COLO668 (cell line): ENCODE measurements around the gene GPER1.
"Not testable (repeated sequence)": the region's sequence is repeated elsewhere in the genome, so short reads cannot be mapped to it uniquely, and the experiment has no call there.

Experiments
- DNase-seq: peaks from one replicate; lab custom pipeline; 2025; ENCODE audit not compliant: unreplicated experiment; lab: John Stamatoyannopoulos, UW

Gene GPER1

DNA sequence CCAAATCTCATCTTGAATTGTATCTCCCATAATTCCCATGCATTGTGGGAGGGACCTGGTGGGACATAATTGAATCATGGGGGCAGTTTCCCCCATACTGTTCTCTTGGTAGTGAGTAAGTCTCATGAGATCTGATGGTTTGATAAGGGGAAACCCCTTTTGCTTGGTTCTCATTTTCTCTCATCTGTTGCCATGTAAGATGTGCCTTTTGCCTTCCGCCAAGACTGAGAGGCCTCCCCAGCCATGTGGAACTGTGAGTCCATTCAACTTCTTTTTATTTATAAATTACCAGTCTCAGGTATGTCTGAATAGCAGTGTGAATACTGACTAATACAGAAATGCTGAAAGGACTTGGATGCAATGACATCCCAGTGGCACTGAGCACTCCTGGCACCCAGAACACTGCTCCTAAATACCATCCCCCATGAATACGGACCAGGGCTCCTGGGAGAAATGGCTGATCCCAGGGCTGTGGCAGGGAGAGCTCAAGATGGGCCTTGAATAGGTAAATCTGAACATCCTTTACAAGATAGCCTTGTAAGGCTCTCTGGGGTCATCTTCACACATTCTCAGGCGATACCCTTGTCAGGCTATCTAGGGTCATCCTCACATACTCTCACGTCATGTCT is 52.7 kb downstream of the GPER1 start:
- no peak for DNase-seq

DNA sequence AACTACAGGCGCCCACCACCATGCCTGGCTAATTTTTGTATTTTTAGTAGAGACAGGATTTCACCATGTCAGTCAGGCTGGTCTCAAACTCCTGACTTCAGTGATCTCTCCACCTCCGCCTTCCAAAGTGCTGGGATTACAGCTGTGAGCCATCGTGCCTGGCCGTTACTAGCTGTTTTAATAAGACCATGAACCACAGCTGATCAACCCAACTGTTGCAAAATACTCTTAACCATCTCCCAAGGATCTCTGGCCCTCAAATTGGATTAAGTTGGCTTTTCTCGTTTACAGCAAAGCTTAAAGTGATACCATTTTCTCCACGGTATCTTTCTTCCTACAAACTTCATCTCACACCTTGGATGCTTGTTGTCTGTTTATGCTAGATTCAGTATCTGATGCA is 53.7 kb downstream of the GPER1 start:
- DNase-seq: no peak

DNA sequence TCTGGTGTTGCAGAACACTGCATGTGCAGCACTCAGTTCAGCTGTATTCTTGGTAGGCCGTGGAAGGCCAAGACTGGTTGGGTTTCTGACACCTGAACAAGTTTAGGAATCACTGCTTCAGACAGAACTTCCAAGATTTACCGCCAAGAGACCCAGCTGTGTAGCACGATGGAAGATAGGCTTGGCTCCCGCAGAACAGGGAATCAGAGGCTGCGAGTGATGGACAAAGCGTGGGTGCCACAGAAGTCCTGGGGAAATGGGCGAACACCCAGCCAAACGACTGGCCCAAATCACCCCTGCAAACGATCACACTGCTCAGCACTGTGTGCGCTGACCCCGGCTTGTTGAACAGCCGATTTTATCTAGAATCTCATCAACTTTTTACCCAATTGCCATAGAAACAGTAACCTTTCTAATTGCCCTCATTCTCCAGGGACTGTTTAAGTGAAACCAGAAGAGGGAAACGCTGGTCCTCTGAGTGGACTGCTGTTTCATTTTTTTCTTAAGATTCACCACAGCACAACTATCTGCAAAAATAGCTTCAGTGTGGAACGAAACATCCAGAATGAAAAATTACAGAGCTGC is 54.2 kb downstream of the GPER1 start:
- DNase-seq: no peak

DNA sequence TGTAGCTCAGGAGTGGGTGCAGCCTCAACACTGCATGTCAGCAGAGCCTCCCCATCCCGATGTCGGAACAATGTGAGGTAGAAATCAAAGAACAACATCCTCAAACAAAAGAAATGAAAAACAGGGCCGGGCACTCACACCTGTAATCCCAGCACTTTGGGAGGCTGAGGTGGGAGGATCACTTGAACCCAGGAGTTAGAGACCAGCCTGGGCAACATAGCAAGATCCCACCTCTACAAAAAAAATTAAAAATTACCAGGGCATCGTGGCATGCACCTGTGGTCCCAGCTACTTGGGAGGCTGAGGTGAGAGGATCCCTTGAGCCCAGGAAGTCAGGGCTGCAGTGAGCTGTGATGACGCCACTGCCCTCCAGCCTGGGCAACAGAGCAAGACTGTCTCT is 55.1 kb downstream of the GPER1 start:
- DNase-seq: not testable (repeated sequence)
